Astrocyte of the cerebellum (primary cell): ENCODE results near the gene NIN.

Experiments
- DNase-seq: peaks from one replicate; pipeline ENCODE4 v3.0.0-alpha.2; 2011; ENCODE audit warnings: low read depth
- H3K4me3 ChIP-seq: 2 replicates; pipeline ENCODE4 v1.5.1; 2011; ENCODE audit warnings: mild to moderate bottlenecking, low read depth, low read length, moderate library complexity
- CTCF ChIP-seq: IDR thresholded peaks from 2 replicates; pipeline ENCODE4 v1.5.1; 2012; ENCODE audit warnings: low read length, low read depth, moderate library complexity, mild to moderate bottlenecking; ENCODE audit errors: missing control alignments
- in situ Hi-C: cut with HindIII; loops from 2 replicates; pipeline ENCODE4 v1.10.0; 2017; ENCODE audit warnings: low sequenced_read_pairs

Gene NIN

DNA sequence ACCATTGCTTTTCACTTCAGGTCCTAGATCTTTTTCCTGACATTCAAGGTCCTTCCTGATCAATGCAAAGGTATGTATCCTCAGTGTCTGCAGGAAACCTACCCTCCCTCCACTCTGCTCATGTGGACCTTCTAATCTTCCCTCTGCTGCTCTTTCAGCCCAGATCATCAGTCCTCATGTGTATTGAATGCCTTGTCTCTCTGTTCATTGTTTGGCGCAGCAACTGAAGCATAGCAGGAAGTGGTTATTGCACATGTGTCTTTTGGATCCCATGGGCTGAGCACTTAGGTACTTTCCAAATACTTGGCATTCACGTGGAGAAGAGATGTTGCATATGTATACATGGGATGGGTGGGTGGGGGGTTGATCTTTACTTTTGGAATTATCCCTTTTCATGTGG lies 4.3 kb upstream of the NIN start:
- no peak overlapping the region for H3K4me3 ChIP-seq
- no peak for TF ChIP-seq CTCF
- DNase-seq, result no peak
- in situ Hi-C loops, result no loop called here

DNA sequence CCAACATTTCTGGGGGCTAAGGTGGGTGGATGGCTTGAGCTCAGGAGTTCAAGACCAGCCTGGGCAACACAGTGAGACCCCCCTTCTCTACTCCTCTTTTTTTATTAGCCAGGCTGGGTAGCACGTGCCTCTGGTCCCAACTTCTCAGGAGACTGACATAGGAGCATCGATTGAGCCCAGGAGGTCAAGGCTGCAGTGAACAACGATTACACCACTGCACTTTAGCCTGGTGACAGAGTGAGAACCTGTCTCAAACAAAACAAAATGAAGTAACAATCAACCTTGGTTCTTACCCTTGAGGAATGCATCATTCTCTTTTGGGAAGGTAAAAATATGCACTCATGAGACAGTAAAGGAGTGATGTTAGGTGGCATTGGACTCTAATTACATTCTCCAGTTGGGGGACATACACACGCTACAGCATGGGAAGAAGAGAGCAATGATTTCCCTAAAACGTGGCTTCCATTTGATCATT lies 3.9 kb upstream of the NIN start:
- no peak overlapping the region for H3K4me3 ChIP-seq
- DNase-seq, result no peak
- TF ChIP-seq CTCF, result no peak
- in situ Hi-C loops, result no loop called here

DNA sequence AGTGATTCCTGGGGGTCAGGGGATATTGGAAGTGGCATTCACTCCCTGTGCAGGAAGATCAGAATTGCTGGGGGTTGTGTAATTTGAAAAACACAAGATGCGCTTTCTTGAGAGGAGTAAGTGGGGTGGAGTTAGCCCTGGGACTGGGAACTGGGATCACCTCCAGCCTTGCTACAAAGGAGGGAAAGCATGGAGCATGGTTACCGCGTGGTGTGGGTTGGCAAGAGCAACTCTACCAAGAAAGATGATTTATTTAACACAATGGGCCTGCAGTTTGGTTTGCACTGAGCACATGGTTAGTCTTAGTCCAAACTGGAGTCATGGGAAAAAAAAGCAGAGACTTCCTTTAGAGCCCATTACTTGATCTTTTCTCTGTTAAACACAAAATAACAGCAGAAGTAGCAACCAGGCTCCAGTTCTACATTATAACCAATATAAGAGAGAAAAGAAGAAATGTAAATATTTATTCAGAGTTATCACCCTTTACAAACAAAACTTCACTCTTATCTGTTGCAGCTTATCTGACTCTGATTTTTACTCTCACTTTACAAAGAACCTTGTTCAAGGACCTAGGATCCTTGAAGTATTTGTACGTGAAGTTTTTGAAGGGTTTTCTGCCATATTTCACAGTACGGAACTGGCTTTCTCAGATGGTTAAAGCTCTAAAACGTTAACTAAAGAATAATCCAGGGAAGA lies 2.1 kb upstream of the NIN start:
- no peak overlapping the region for H3K4me3 ChIP-seq
- in situ Hi-C loops, result no loop called here
- DNase-seq, result no peak
- no peak for TF ChIP-seq CTCF

- TF ChIP-seq CTCF, result no peak
- peak overlapping the region; percentile 69 for H3K4me3 ChIP-seq
- DNase-seq, result no peak
- in situ Hi-C loops, result no loop called here
Observed at GRCh38 chr14:50831726-50832168, 785 bp upstream of the NIN start.

GRCh38 chr14:50830044-50830931 lies 674 bp downstream of the NIN start:
- H3K4me3 ChIP-seq, result peak overlapping the region; percentile 69
- no peak for DNase-seq
- no peak for TF ChIP-seq CTCF
- in situ Hi-C loops, result no loop called here

DNA sequence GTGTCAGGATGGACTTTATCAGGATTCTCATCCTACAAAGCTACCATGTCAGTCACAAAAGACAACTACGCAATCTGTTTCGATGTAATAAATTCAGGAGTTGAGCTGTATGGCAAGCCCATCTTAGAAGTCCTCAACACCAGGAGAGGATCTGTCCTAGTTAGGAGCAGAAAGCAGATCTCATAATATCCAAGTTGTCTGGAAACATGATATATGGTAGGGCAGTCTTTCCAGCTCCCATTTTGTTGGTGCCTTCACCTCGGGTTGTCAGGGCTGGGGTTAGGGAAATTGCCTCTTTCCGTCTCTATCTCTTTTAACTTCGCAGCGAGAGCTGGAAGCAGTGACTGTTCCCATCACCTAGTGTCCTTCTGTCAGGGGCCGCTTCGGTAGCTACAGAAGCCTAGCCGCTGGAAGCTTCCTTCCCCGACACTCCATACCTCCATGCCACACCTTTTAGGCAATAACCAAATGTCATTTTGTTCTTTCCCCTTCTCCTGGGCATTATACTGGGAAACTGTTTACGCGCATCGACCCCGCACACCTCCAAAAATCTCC lies 1.4 kb downstream of the NIN start:
- DNase-seq, result no peak
- no peak for TF ChIP-seq CTCF
- in situ Hi-C loops, result no loop called here
- peak overlapping the region; percentile 69 for H3K4me3 ChIP-seq
